Activated CD8-positive, alpha-beta memory T cell treated with anti-CD3 and anti-CD28 coated beads, Interleukin-2, amount 10 ng/mL, durations not matched to agents 7 days and 5 days (primary cell): Measurements from ENCODE around the gene IRF4. TPM values are rescaled to one million over a fixed set of nuclear protein-coding genes. Genes with fewer than 3 reads are reported as not detected.
"Not testable (repeated sequence)": the region's sequence is repeated elsewhere in the genome, so short reads cannot be mapped to it uniquely, and the experiment has no call there.

ENCODE experiments used
- ATAC-seq: fragments of 150-1000 bp; cut with Tn5 transposase; one replicate; pipeline ENCODE4 v1.10.0; 2021; ENCODE audit warnings: moderate library complexity
- CTCF ChIA-PET: fragments of 350-600 bp; sonication (Branson Sonifier 250); formaldehyde crosslinking; loops from one replicate; lab custom pipeline; 2021; ENCODE audit warnings: antibody characterized with exemption; lab: Charles Lee
- DNase-seq: peaks from one replicate; pipeline ENCODE4 v3.0.0-alpha.2; 2020
- H3K27ac Mint-ChIP-seq: one replicate; pipeline ENCODE4 v1.8.0; 2021; ENCODE audit warnings: mild to moderate bottlenecking, mixed read lengths
- H3K27me3 Mint-ChIP-seq: one replicate; pipeline ENCODE4 v1.8.0; 2021; ENCODE audit warnings: mixed read lengths
- H3K36me3 Mint-ChIP-seq: one replicate; pipeline ENCODE4 v1.8.0; 2021; ENCODE audit warnings: mild to moderate bottlenecking, mixed read lengths
- H3K4me1 Mint-ChIP-seq: one replicate; pipeline ENCODE4 v1.8.0; 2021; ENCODE audit warnings: mixed read lengths
- H3K4me3 Mint-ChIP-seq: one replicate; pipeline ENCODE4 v1.8.0; 2021; ENCODE audit warnings: mild to moderate bottlenecking, moderate library complexity, mixed read lengths
- H3K9me3 Mint-ChIP-seq: one replicate; pipeline ENCODE4 v1.8.0; 2022; ENCODE audit warnings: low read depth, mixed read lengths
- total RNA-seq, 2 experiments: library from RNA; stranded (reverse); gene quantifications; one replicate each; pipeline ENCODE4 v1.2.3, GENCODE V29; 2021

The IRF4 gene
- total RNA-seq, 2 experiments from 2014 or later = 184 to 254 TPM

- no peaks in the 10 kb centered on the region for H3K4me1 Mint-ChIP-seq
- peaks cover 3% of the 10 kb centered on the region for H3K9me3 Mint-ChIP-seq
- CTCF ChIA-PET = no interaction called here
- no peak for DNase-seq
- H3K36me3 Mint-ChIP-seq = peaks cover 2% of the 10 kb centered on the region
- H3K27me3 Mint-ChIP-seq = peaks cover 31% of the 10 kb centered on the region
- no peak for ATAC-seq
- no peak overlapping the region for H3K4me3 Mint-ChIP-seq
- H3K27ac Mint-ChIP-seq = no peak overlapping the region
These were observed 26.7 kb upstream of the IRF4 start for GRCh38 chr6:364609-365540.

GRCh38 chr6:365835-366234 lies 25.7 kb upstream of the IRF4 start:
- Mint-ChIP-seq H3K27ac (no peak overlapping the region), H3K27me3 (peaks cover 37% of the 10 kb centered on the region), H3K36me3 (peaks cover 3% of the 10 kb centered on the region), H3K9me3 (peaks cover 3% of the 10 kb centered on the region), H3K4me1 (no peaks in the 10 kb centered on the region), H3K4me3 (no peak overlapping the region)
- no peak for ATAC-seq
- DNase-seq = no peak
- CTCF ChIA-PET = no interaction called here

GRCh38 chr6:366389-367297 lies 24.9 kb upstream of the IRF4 start:
- peaks cover 37% of the 10 kb centered on the region for H3K27me3 Mint-ChIP-seq
- no peak for ATAC-seq

GRCh38 chr6:367298-367794 lies 24.2 kb upstream of the IRF4 start:
- Mint-ChIP-seq H3K4me3 (no peak overlapping the region), H3K27ac (no peak overlapping the region)

More at GRCh38 chr6:366389-367297, 24.9 kb upstream of the IRF4 start:
- CTCF ChIA-PET = no interaction called here
- H3K4me3 Mint-ChIP-seq = no peak overlapping the region
- no peak for DNase-seq
- H3K36me3 Mint-ChIP-seq = peaks cover 4% of the 10 kb centered on the region
- peaks cover 3% of the 10 kb centered on the region for H3K9me3 Mint-ChIP-seq
- H3K27ac Mint-ChIP-seq = no peak overlapping the region
- no peaks in the 10 kb centered on the region for H3K4me1 Mint-ChIP-seq

GRCh38 chr6:367891-368630 lies 23.5 kb upstream of the IRF4 start:
- H3K4me3 Mint-ChIP-seq = no peak overlapping the region
- peaks cover 4% of the 10 kb centered on the region for H3K36me3 Mint-ChIP-seq
- CTCF ChIA-PET = no interaction called here
- ATAC-seq (no peak), DNase-seq (no peak)
- no peaks in the 10 kb centered on the region for H3K9me3 Mint-ChIP-seq
- peaks cover 47% of the 10 kb centered on the region for H3K27me3 Mint-ChIP-seq
- H3K27ac Mint-ChIP-seq = no peak overlapping the region
- H3K4me1 Mint-ChIP-seq = peaks cover 4% of the 10 kb centered on the region

More at GRCh38 chr6:367298-367794, 24.2 kb upstream of the IRF4 start:
- CTCF ChIA-PET = no interaction called here
- ATAC-seq (no peak), DNase-seq (no peak)
- H3K36me3 Mint-ChIP-seq = peaks cover 4% of the 10 kb centered on the region
- H3K27me3 Mint-ChIP-seq = peaks cover 42% of the 10 kb centered on the region
- H3K9me3 Mint-ChIP-seq = peaks cover 3% of the 10 kb centered on the region
- no peaks in the 10 kb centered on the region for H3K4me1 Mint-ChIP-seq

- Mint-ChIP-seq H3K27ac (no peak overlapping the region), H3K4me3 (no peak overlapping the region), H3K36me3 (peaks cover 2% of the 10 kb centered on the region), H3K9me3 (no peaks in the 10 kb centered on the region), H3K27me3 (peaks cover 52% of the 10 kb centered on the region), H3K4me1 (peaks cover 4% of the 10 kb centered on the region)
- DNase-seq = no peak
- ATAC-seq = no peak
- CTCF ChIA-PET = no interaction called here
These were observed 21.8 kb upstream of the IRF4 start for GRCh38 chr6:369559-370431.

- Mint-ChIP-seq H3K27me3 (peaks cover 56% of the 10 kb centered on the region), H3K27ac (no peak overlapping the region), H3K36me3 (peaks cover 2% of the 10 kb centered on the region), H3K4me3 (no peak overlapping the region), H3K9me3 (no peaks in the 10 kb centered on the region), H3K4me1 (peaks cover 4% of the 10 kb centered on the region)
- DNase-seq (no peak), ATAC-seq (no peak)
- CTCF ChIA-PET = no interaction called here
These were observed 21.0 kb upstream of the IRF4 start for GRCh38 chr6:370555-370954.

- H3K27ac Mint-ChIP-seq, CTCF ChIA-PET, DNase-seq, ATAC-seq, H3K9me3 Mint-ChIP-seq, H3K36me3 Mint-ChIP-seq, H3K4me3 Mint-ChIP-seq, H3K4me1 Mint-ChIP-seq: not testable (repeated sequence)
- H3K27me3 Mint-ChIP-seq = peaks cover 52% of the 10 kb centered on the region
These were observed 19.7 kb upstream of the IRF4 start for GRCh38 chr6:371851-372250.

- DNase-seq = no peak
- CTCF ChIA-PET = interaction anchor here (1.1 kb wide), 1 partner anchor 23 kb away, joined by 4 read pairs; no protein-coding TSS in a partner anchor
- H3K36me3 Mint-ChIP-seq = peaks cover 2% of the 10 kb centered on the region
- no peak overlapping the region for H3K4me3 Mint-ChIP-seq
- no peak overlapping the region for H3K27ac Mint-ChIP-seq
- no peaks in the 10 kb centered on the region for H3K9me3 Mint-ChIP-seq
- peaks cover 13% of the 10 kb centered on the region for H3K4me1 Mint-ChIP-seq
- ATAC-seq = peak; percentile 20
- H3K27me3 Mint-ChIP-seq = peaks cover 48% of the 10 kb centered on the region
These were observed 19.1 kb upstream of the IRF4 start for GRCh38 chr6:372336-372911.

- no peak overlapping the region for H3K27ac Mint-ChIP-seq
- CTCF ChIA-PET = interaction anchor here (1.0 to 1.3 kb wide), 3 partner anchors 23 to 184 kb away, joined by 3 to 4 read pairs (median 3); no protein-coding TSS in a partner anchor
- ATAC-seq (no peak), DNase-seq (no peak)
- no peaks in the 10 kb centered on the region for H3K9me3 Mint-ChIP-seq
- H3K27me3 Mint-ChIP-seq = peaks cover 44% of the 10 kb centered on the region
- no peak overlapping the region for H3K4me3 Mint-ChIP-seq
- H3K4me1 Mint-ChIP-seq = peaks cover 13% of the 10 kb centered on the region
- H3K36me3 Mint-ChIP-seq = peaks cover 2% of the 10 kb centered on the region
These were observed 18.5 kb upstream of the IRF4 start for GRCh38 chr6:373031-373430.

- Mint-ChIP-seq H3K4me1 (peaks cover 22% of the 10 kb centered on the region), H3K27me3 (peaks cover 44% of the 10 kb centered on the region), H3K27ac (no peak overlapping the region), H3K36me3 (peaks cover 2% of the 10 kb centered on the region), H3K4me3 (no peak overlapping the region), H3K9me3 (no peaks in the 10 kb centered on the region)
- CTCF ChIA-PET = interaction anchor here (1.0 to 1.3 kb wide), 2 partner anchors 42 to 185 kb away, joined by 3 read pairs; no protein-coding TSS in a partner anchor
- DNase-seq (no peak), ATAC-seq (no peak)
These were observed 17.5 kb upstream of the IRF4 start for GRCh38 chr6:373773-374724.
